Measurements from ENCODE around the gene TUBGCP3. TPM values are rescaled to one million over a fixed set of nuclear protein-coding genes. Genes with fewer than 3 reads are reported as not detected.

TUBGCP3 gene
- total RNA-seq, 6 experiments from 2014 or later = 13.0 to 20.0 (median 17.6) TPM

- no peaks in the 10 kb centered on the region for H3K27me3 ChIP-seq
- 60% methylated on average over 1 of the region's 8 CpGs for WGBS (ENCODE audit: insufficient coverage, low coverage, low lambda C conversion rate, missing lambda C conversion rate)
- no peak overlapping the region for H3K27ac ChIP-seq
- intact Hi-C loops (cut with DNase I) = no loop called here
- H3K4me1 ChIP-seq = peaks cover 0 to 10% (median 0%) of the 10 kb centered on the region in 4 donors
- H3K9me3 ChIP-seq = no peaks in the 10 kb centered on the region
- no peaks in the 10 kb centered on the region for H3K36me3 ChIP-seq
- ATAC-seq = no peak
- TF ChIP-seq POLR2A (IDR thresholded peaks at IDR 0.05) = no peak
- TF ChIP-seq CTCF (IDR thresholded peaks at IDR 0.05) = no peak
- H3K4me3 ChIP-seq = no peak overlapping the region
- DNase-seq = peak in 1 of 3 donors; percentile 29
Measured at GRCh38 chr13:112626124-112626523, 38.2 kb upstream of the TUBGCP3 start.

- no peak for TF ChIP-seq POLR2A (IDR thresholded peaks at IDR 0.05)
- no peak for TF ChIP-seq CTCF (IDR thresholded peaks at IDR 0.05)
- intact Hi-C loops (cut with DNase I) = no loop called here
- WGBS (ENCODE audit: insufficient coverage, low coverage, low lambda C conversion rate, missing lambda C conversion rate) = 40% methylated on average over 2 of the region's 8 CpGs
- no peak overlapping the region for H3K27ac ChIP-seq
- H3K4me3 ChIP-seq = no peak overlapping the region
- H3K27me3 ChIP-seq = no peaks in the 10 kb centered on the region
- H3K4me1 ChIP-seq = peaks cover 0 to 10% (median 0%) of the 10 kb centered on the region in 4 donors
- DNase-seq = peak in 1 of 3 donors; percentile 17
- H3K9me3 ChIP-seq = no peaks in the 10 kb centered on the region
- no peak for ATAC-seq
- H3K36me3 ChIP-seq = no peaks in the 10 kb centered on the region
Measured at GRCh38 chr13:112625698-112626097, 37.7 kb upstream of the TUBGCP3 start.

GRCh38 chr13:112624602-112625430 lies 36.9 kb upstream of the TUBGCP3 start:
- TF ChIP-seq CTCF (IDR thresholded peaks at IDR 0.05) = no peak
- TF ChIP-seq POLR2A (IDR thresholded peaks at IDR 0.05) = no peak
- Histone ChIP-seq H3K9me3 (no peaks in the 10 kb centered on the region), H3K36me3 (no peaks in the 10 kb centered on the region), H3K27me3 (no peaks in the 10 kb centered on the region), H3K4me1 (peaks cover 0 to 10% (median 0%) of the 10 kb centered on the region in 4 donors), H3K27ac (no peak overlapping the region), H3K4me3 (no peak overlapping the region)
- WGBS (ENCODE audit: insufficient coverage, low coverage, low lambda C conversion rate, missing lambda C conversion rate) = 44% methylated on average over 6 of the region's 19 CpGs
- DNase-seq = peak in 1 of 3 donors; percentile 41
- ATAC-seq = peak; percentile 81 to 91 (median 89)
- intact Hi-C loops (cut with DNase I) = no loop called here

- no peak overlapping the region for H3K4me3 ChIP-seq
- H3K36me3 ChIP-seq = no peaks in the 10 kb centered on the region
- ATAC-seq = no peak
- no peaks in the 10 kb centered on the region for H3K9me3 ChIP-seq
- DNase-seq = no peak
- H3K27me3 ChIP-seq = no peaks in the 10 kb centered on the region
- TF ChIP-seq CTCF (IDR thresholded peaks at IDR 0.05) (no peak), POLR2A (IDR thresholded peaks at IDR 0.05) (no peak)
- intact Hi-C loops (cut with DNase I) = no loop called here
- peaks cover 0 to 10% (median 0%) of the 10 kb centered on the region in 4 donors for H3K4me1 ChIP-seq
- H3K27ac ChIP-seq = no peak overlapping the region
- no CpG with 5 or more reads among the region's 16 CpGs for WGBS (ENCODE audit: insufficient coverage, low coverage, low lambda C conversion rate, missing lambda C conversion rate)
Measured at GRCh38 chr13:112624040-112624439, 36.1 kb upstream of the TUBGCP3 start.
